Neural cell (in vitro differentiated cells): ENCODE data around the gene CCDC88C. TPM values are rescaled to one million over a fixed set of nuclear protein-coding genes. Genes with fewer than 3 reads are reported as not detected.

Experiments used
- H2AFZ ChIP-seq: fragments of 200-600, 300-800 bp; sonication (generic), shearing (Covaris generic); 2 replicates; pipeline ENCODE4 v1.6.0; 2014; ENCODE audit warnings: low read depth, mild to moderate bottlenecking, antibody characterized with exemption, low read length, moderate library complexity
- H3F3A ChIP-seq: fragments of 200-600 bp; shearing (Covaris generic); 2 replicates; pipeline ENCODE4 v1.6.1; 2016; ENCODE audit warnings: mild to moderate bottlenecking, moderate library complexity, mixed read lengths, antibody characterized with exemption, low read length; ENCODE audit not compliant: insufficient read depth, poor library complexity, severe bottlenecking
- H3K27ac ChIP-seq: fragments of 200-600, 300-800 bp; sonication (generic), shearing (Covaris generic); 2 replicates; pipeline ENCODE4 v1.5.1; 2014; ENCODE audit warnings: mild to moderate bottlenecking, low read length, moderate library complexity
- H3K27me3 ChIP-seq: fragments of 300-800, 200-600 bp; sonication (generic), shearing (Covaris generic); 2 replicates; pipeline ENCODE4 v1.6.0; 2014; ENCODE audit warnings: mild to moderate bottlenecking, low read depth, low read length, moderate library complexity; ENCODE audit not compliant: insufficient read depth
- H3K36me3 ChIP-seq: fragments of 300-800, 200-600 bp; sonication (generic), shearing (Covaris generic); 2 replicates; pipeline ENCODE4 v1.5.1; 2014; ENCODE audit warnings: mild to moderate bottlenecking, antibody characterized with exemption, low read length, moderate library complexity; ENCODE audit not compliant: insufficient read depth
- H3K4me2 ChIP-seq: fragments of 300-800, 200-600 bp; sonication (generic), shearing (Covaris generic); 2 replicates; pipeline ENCODE4 v1.6.0; 2014; ENCODE audit warnings: mild to moderate bottlenecking, low read length
- H3K4me3 ChIP-seq: fragments of 300-800, 200-600 bp; sonication (generic), shearing (Covaris generic); 2 replicates; pipeline ENCODE4 v1.5.1; 2014; ENCODE audit warnings: mild to moderate bottlenecking, low read length, moderate library complexity
- H3K79me2 ChIP-seq: fragments of 200-600 bp; shearing (Covaris generic); replicated peaks from 2 replicates; pipeline ENCODE4 v1.6.0; 2014; ENCODE audit warnings: mild to moderate bottlenecking, low read length, moderate library complexity; ENCODE audit not compliant: insufficient read depth
- H3K9ac ChIP-seq: fragments of 300-800, 200-600 bp; sonication (generic), shearing (Covaris generic); 2 replicates; pipeline ENCODE4 v1.6.1; 2016; ENCODE audit warnings: mild to moderate bottlenecking, low read length, mixed read lengths
- H3K9me2 ChIP-seq: fragments of 200-600 bp; shearing (Covaris generic); 2 replicates; pipeline ENCODE4 v1.6.1; 2016; ENCODE audit warnings: mild to moderate bottlenecking, low read length, mixed read lengths; ENCODE audit not compliant: insufficient read depth
- H3K9me3 ChIP-seq: fragments of 200-600, 300-800 bp; sonication (generic), shearing (Covaris generic); 2 replicates; pipeline ENCODE4 v1.6.1; 2016; ENCODE audit warnings: mild to moderate bottlenecking, mixed run types, low read length, moderate library complexity, mixed read lengths
- H4K20me1 ChIP-seq: fragments of 200-600 bp; shearing (Covaris generic); 2 replicates; pipeline ENCODE4 v1.6.1; 2016; ENCODE audit warnings: mild to moderate bottlenecking, mixed run types; ENCODE audit not compliant: insufficient read depth
- EP300 ChIP-seq: fragments of 450-650 bp; conservative IDR thresholded peaks from 2 replicates; pipeline ENCODE4 v1.6.1; 2014; ENCODE audit warnings: antibody characterized with exemption, mild to moderate bottlenecking, moderate library complexity; ENCODE audit not compliant: poor library complexity, severe bottlenecking
- EZH2 ChIP-seq: fragments of 200-600, 300-800 bp; shearing (Covaris generic), sonication (generic); IDR thresholded peaks from 2 replicates; pipeline ENCODE4 v1.6.1; 2014; ENCODE audit warnings: antibody characterized with exemption, low read length, borderline replicate concordance, mild to moderate bottlenecking; ENCODE audit not compliant: insufficient read depth, poor library complexity, severe bottlenecking
- MXI1 ChIP-seq: fragments of 450-650 bp; conservative IDR thresholded peaks from 2 replicates; pipeline ENCODE4 v1.6.1; 2014; ENCODE audit warnings: antibody characterized with exemption, mild to moderate bottlenecking; ENCODE audit not compliant: poor library complexity, severe bottlenecking
- POLR2AphosphoS5 ChIP-seq: IDR thresholded peaks from 2 replicates; pipeline ENCODE4 v1.6.1; 2012
- RAD21 ChIP-seq: fragments of 450-650 bp; conservative IDR thresholded peaks from 2 replicates; pipeline ENCODE4 v1.6.1; 2014; ENCODE audit warnings: antibody characterized with exemption, mild to moderate bottlenecking, moderate library complexity
- SMC3 ChIP-seq: fragments of 450-650 bp; conservative IDR thresholded peaks from 2 replicates; pipeline ENCODE4 v1.6.1; 2014; ENCODE audit warnings: antibody characterized with exemption, mild to moderate bottlenecking, moderate library complexity; ENCODE audit not compliant: poor library complexity
- TAF1 ChIP-seq: IDR thresholded peaks from 2 replicates; pipeline ENCODE4 v1.6.1; 2012; ENCODE audit warnings: low read depth
- polyA plus RNA-seq: library from polyadenylated mRNA; depleted of rRNA; stranded (reverse); fragments of >200 nt; gene quantifications from 2 replicates; pipeline ENCODE4 v1.2.3, GENCODE V29; 2014
- TF ChIP-seq, protein P1 (sequence below): fragments of 450-650 bp; IDR thresholded peaks from 2 replicates; pipeline ENCODE4 v1.5.1; 2014; ENCODE audit warnings: antibody characterized with exemption, mild to moderate bottlenecking, moderate library complexity; ENCODE audit not compliant: poor library complexity, severe bottlenecking
- TF ChIP-seq, protein P2 (sequence below): IDR thresholded peaks from 2 replicates; pipeline ENCODE4 v1.6.1; 2012; ENCODE audit warnings: borderline replicate concordance

The CCDC88C gene
- polyA plus RNA-seq, 1 donor from 2014 or later = 20.1 TPM

GRCh38 chr14:91350483-91350812 lies 67.2 kb downstream of the CCDC88C start:
- H3K27ac ChIP-seq = no peak overlapping the region
- H4K20me1 ChIP-seq = no peaks in the 10 kb centered on the region
- no peaks in the 10 kb centered on the region for H3F3A ChIP-seq
- no peak overlapping the region for H2AFZ ChIP-seq
- no peak overlapping the region for H3K9ac ChIP-seq
- no peak for TF ChIP-seq MXI1
- TF ChIP-seq POLR2AphosphoS5 = no peak
- TF ChIP-seq, protein P1, sequence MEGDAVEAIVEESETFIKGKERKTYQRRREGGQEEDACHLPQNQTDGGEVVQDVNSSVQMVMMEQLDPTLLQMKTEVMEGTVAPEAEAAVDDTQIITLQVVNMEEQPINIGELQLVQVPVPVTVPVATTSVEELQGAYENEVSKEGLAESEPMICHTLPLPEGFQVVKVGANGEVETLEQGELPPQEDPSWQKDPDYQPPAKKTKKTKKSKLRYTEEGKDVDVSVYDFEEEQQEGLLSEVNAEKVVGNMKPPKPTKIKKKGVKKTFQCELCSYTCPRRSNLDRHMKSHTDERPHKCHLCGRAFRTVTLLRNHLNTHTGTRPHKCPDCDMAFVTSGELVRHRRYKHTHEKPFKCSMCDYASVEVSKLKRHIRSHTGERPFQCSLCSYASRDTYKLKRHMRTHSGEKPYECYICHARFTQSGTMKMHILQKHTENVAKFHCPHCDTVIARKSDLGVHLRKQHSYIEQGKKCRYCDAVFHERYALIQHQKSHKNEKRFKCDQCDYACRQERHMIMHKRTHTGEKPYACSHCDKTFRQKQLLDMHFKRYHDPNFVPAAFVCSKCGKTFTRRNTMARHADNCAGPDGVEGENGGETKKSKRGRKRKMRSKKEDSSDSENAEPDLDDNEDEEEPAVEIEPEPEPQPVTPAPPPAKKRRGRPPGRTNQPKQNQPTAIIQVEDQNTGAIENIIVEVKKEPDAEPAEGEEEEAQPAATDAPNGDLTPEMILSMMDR = no peak
- TF ChIP-seq SMC3 = no peak
- TF ChIP-seq, protein P2, sequence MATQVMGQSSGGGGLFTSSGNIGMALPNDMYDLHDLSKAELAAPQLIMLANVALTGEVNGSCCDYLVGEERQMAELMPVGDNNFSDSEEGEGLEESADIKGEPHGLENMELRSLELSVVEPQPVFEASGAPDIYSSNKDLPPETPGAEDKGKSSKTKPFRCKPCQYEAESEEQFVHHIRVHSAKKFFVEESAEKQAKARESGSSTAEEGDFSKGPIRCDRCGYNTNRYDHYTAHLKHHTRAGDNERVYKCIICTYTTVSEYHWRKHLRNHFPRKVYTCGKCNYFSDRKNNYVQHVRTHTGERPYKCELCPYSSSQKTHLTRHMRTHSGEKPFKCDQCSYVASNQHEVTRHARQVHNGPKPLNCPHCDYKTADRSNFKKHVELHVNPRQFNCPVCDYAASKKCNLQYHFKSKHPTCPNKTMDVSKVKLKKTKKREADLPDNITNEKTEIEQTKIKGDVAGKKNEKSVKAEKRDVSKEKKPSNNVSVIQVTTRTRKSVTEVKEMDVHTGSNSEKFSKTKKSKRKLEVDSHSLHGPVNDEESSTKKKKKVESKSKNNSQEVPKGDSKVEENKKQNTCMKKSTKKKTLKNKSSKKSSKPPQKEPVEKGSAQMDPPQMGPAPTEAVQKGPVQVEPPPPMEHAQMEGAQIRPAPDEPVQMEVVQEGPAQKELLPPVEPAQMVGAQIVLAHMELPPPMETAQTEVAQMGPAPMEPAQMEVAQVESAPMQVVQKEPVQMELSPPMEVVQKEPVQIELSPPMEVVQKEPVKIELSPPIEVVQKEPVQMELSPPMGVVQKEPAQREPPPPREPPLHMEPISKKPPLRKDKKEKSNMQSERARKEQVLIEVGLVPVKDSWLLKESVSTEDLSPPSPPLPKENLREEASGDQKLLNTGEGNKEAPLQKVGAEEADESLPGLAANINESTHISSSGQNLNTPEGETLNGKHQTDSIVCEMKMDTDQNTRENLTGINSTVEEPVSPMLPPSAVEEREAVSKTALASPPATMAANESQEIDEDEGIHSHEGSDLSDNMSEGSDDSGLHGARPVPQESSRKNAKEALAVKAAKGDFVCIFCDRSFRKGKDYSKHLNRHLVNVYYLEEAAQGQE = no peak
- no peak for TF ChIP-seq EZH2
- TF ChIP-seq EP300 = no peak
- no peak for TF ChIP-seq TAF1
- no peak for TF ChIP-seq RAD21
- H3K36me3 ChIP-seq = no peaks in the 10 kb centered on the region
- H3K9me3 ChIP-seq = no peaks in the 10 kb centered on the region
- H3K4me2 ChIP-seq = no peak overlapping the region
- no peaks in the 10 kb centered on the region for H3K27me3 ChIP-seq
- no peak overlapping the region for H3K4me3 ChIP-seq
- no peaks in the 10 kb centered on the region for H3K9me2 ChIP-seq
- peaks cover 9% of the 10 kb centered on the region for H3K79me2 ChIP-seq

DNA sequence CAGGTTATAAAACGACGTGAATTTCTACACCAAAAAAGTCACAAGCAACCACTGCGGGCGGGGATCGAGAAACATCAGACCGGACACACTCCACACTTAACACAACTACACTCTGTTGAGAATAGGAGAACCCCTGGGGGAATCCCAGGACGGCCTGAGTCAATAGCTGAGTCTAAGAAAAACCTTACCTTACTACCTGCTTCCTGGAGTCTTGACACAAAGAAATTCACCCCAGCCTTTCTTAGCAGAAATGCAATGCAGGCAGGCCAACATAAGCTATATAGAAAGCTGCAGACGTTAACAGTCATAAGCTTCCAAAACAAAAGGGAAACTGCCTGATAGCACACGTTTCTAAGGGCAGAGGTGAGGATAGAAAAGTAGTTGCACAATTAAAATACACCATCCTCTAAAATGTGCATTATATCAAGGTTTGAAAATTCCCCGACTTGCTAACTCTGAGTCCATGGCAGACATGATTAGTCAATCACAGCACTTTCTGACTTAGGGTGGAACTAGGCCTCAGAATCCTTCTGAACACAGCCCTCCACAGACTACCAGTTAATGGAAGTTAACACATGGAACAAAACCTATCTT lies 68.0 kb downstream of the CCDC88C start:
- TF ChIP-seq TAF1 (no peak), EP300 (no peak), SMC3 (no peak), RAD21 (no peak), EZH2 (no peak), POLR2AphosphoS5 (no peak), MXI1 (no peak)
- TF ChIP-seq, protein P1 = no peak
- TF ChIP-seq, protein P2 = no peak
- Histone ChIP-seq H3K27me3 (no peaks in the 10 kb centered on the region), H3K79me2 (peaks cover 9% of the 10 kb centered on the region), H3F3A (no peaks in the 10 kb centered on the region), H3K9me2 (no peaks in the 10 kb centered on the region), H2AFZ (no peak overlapping the region), H3K27ac (no peak overlapping the region), H3K36me3 (no peaks in the 10 kb centered on the region), H3K9me3 (no peaks in the 10 kb centered on the region), H3K4me3 (no peak overlapping the region), H3K4me2 (no peak overlapping the region), H3K9ac (no peak overlapping the region), H4K20me1 (no peaks in the 10 kb centered on the region)
